ENCODE measurements around the gene SAMM50.
A peak's percentile ranks its signal among the peaks of the same experiment; 100 is the strongest.
"Not testable (repeated sequence)": the region's sequence is repeated elsewhere in the genome, so short reads cannot be mapped to it uniquely, and the experiment has no call there.

SAMM50 gene

GRCh38 chr22:44005524-44005923 lies 50.3 kb downstream of the SAMM50 start:
- H3K27me3 ChIP-seq (ENCODE audit: control insufficient read depth in 1 of 2, insufficient read depth in 2 of 2, low read length in 2 of 2), result no peaks in the 10 kb centered on the region
- no peaks in the 10 kb centered on the region for H3K36me3 ChIP-seq (ENCODE audit: insufficient read depth, low read length)
- no peak overlapping the region for H3K9ac ChIP-seq (ENCODE audit: low read length)
- no peaks in the 10 kb centered on the region for H3K4me1 ChIP-seq (ENCODE audit: insufficient read depth, low read length)
- no peak overlapping the region for H3K27ac ChIP-seq (ENCODE audit: low read depth, low read length)
- no peak overlapping the region for H3K4me3 ChIP-seq (ENCODE audit: low read depth in 1 of 2, low read length in 2 of 2)
- no peaks in the 10 kb centered on the region for H3K9me3 ChIP-seq (ENCODE audit: low read length)

GRCh38 chr22:44012162-44012561 lies 56.9 kb downstream of the SAMM50 start:
- H3K36me3 ChIP-seq (ENCODE audit: insufficient read depth, low read length), result no peaks in the 10 kb centered on the region
- H3K9ac ChIP-seq (ENCODE audit: low read length), result no peak overlapping the region
- no peaks in the 10 kb centered on the region for H3K4me1 ChIP-seq (ENCODE audit: insufficient read depth, low read length)
- no peak overlapping the region for H3K4me3 ChIP-seq (ENCODE audit: low read depth in 1 of 2, low read length in 2 of 2)
- no peak overlapping the region for H3K27ac ChIP-seq (ENCODE audit: low read depth, low read length)
- no peaks in the 10 kb centered on the region for H3K9me3 ChIP-seq (ENCODE audit: low read length)
- H3K27me3 ChIP-seq (ENCODE audit: control insufficient read depth in 1 of 2, insufficient read depth in 2 of 2, low read length in 2 of 2), result no peaks in the 10 kb centered on the region

- H3K36me3 ChIP-seq (ENCODE audit: insufficient read depth, low read length), result no peaks in the 10 kb centered on the region
- H3K9me3 ChIP-seq (ENCODE audit: low read length), result no peaks in the 10 kb centered on the region
- no peaks in the 10 kb centered on the region for H3K4me1 ChIP-seq (ENCODE audit: insufficient read depth, low read length)
- H3K27ac ChIP-seq (ENCODE audit: low read depth, low read length), result no peak overlapping the region
- no peak overlapping the region for H3K4me3 ChIP-seq (ENCODE audit: low read depth in 1 of 2, low read length in 2 of 2)
- no peak overlapping the region for H3K9ac ChIP-seq (ENCODE audit: low read length)
- no peaks in the 10 kb centered on the region for H3K27me3 ChIP-seq (ENCODE audit: control insufficient read depth in 1 of 2, insufficient read depth in 2 of 2, low read length in 2 of 2)
Measured at GRCh38 chr22:44012591-44012990, 57.3 kb downstream of the SAMM50 start.

GRCh38 chr22:44014241-44014640 lies 59.0 kb downstream of the SAMM50 start:
- Histone ChIP-seq H3K4me3 (ENCODE audit: low read depth in 1 of 2, low read length in 2 of 2) (no peak overlapping the region), H3K36me3 (ENCODE audit: insufficient read depth, low read length) (no peaks in the 10 kb centered on the region), H3K27ac (ENCODE audit: low read depth, low read length) (no peak overlapping the region), H3K4me1 (ENCODE audit: insufficient read depth, low read length) (no peaks in the 10 kb centered on the region), H3K9ac (ENCODE audit: low read length) (no peak overlapping the region), H3K27me3 (ENCODE audit: control insufficient read depth in 1 of 2, insufficient read depth in 2 of 2, low read length in 2 of 2) (no peaks in the 10 kb centered on the region), H3K9me3 (ENCODE audit: low read length) (no peaks in the 10 kb centered on the region)

GRCh38 chr22:44016586-44016985 lies 61.3 kb downstream of the SAMM50 start:
- H3K9me3 ChIP-seq (ENCODE audit: low read length); H3K36me3 ChIP-seq (ENCODE audit: insufficient read depth, low read length); H3K27ac ChIP-seq (ENCODE audit: low read depth, low read length); H3K9ac ChIP-seq (ENCODE audit: low read length); H3K4me3 ChIP-seq (ENCODE audit: low read depth in 1 of 2, low read length in 2 of 2); H3K4me1 ChIP-seq (ENCODE audit: insufficient read depth, low read length); H3K27me3 ChIP-seq (ENCODE audit: control insufficient read depth in 1 of 2, insufficient read depth in 2 of 2, low read length in 2 of 2): not testable (repeated sequence)

GRCh38 chr22:44018594-44018993 lies 63.4 kb downstream of the SAMM50 start:
- no peak overlapping the region for H3K4me3 ChIP-seq (ENCODE audit: low read depth in 1 of 2, low read length in 2 of 2)

GRCh38 chr22:44019416-44019815 lies 64.2 kb downstream of the SAMM50 start:
- Histone ChIP-seq H3K9ac (ENCODE audit: low read length) (no peak overlapping the region), H3K36me3 (ENCODE audit: insufficient read depth, low read length) (no peaks in the 10 kb centered on the region), H3K27ac (ENCODE audit: low read depth, low read length) (no peak overlapping the region), H3K4me3 (ENCODE audit: low read depth in 1 of 2, low read length in 2 of 2) (no peak overlapping the region), H3K4me1 (ENCODE audit: insufficient read depth, low read length) (no peaks in the 10 kb centered on the region), H3K9me3 (ENCODE audit: low read length) (no peaks in the 10 kb centered on the region), H3K27me3 (ENCODE audit: control insufficient read depth in 1 of 2, insufficient read depth in 2 of 2, low read length in 2 of 2) (no peaks in the 10 kb centered on the region)

More at GRCh38 chr22:44018594-44018993, 63.4 kb downstream of the SAMM50 start:
- Histone ChIP-seq H3K27me3 (ENCODE audit: control insufficient read depth in 1 of 2, insufficient read depth in 2 of 2, low read length in 2 of 2) (no peaks in the 10 kb centered on the region), H3K9me3 (ENCODE audit: low read length) (no peaks in the 10 kb centered on the region), H3K36me3 (ENCODE audit: insufficient read depth, low read length) (no peaks in the 10 kb centered on the region), H3K9ac (ENCODE audit: low read length) (no peak overlapping the region), H3K4me1 (ENCODE audit: insufficient read depth, low read length) (no peaks in the 10 kb centered on the region), H3K27ac (ENCODE audit: low read depth, low read length) (no peak overlapping the region)

GRCh38 chr22:44019846-44020245 lies 64.6 kb downstream of the SAMM50 start:
- H3K36me3 ChIP-seq (ENCODE audit: insufficient read depth, low read length), result no peaks in the 10 kb centered on the region
- no peak overlapping the region for H3K4me3 ChIP-seq (ENCODE audit: low read depth in 1 of 2, low read length in 2 of 2)
- H3K4me1 ChIP-seq (ENCODE audit: insufficient read depth, low read length), result no peaks in the 10 kb centered on the region
- H3K9ac ChIP-seq (ENCODE audit: low read length), result no peak overlapping the region
- H3K9me3 ChIP-seq (ENCODE audit: low read length), result no peaks in the 10 kb centered on the region
- H3K27me3 ChIP-seq (ENCODE audit: control insufficient read depth in 1 of 2, insufficient read depth in 2 of 2, low read length in 2 of 2), result no peaks in the 10 kb centered on the region
- H3K27ac ChIP-seq (ENCODE audit: low read depth, low read length), result no peak overlapping the region

- Histone ChIP-seq H3K27me3 (ENCODE audit: control insufficient read depth in 1 of 2, insufficient read depth in 2 of 2, low read length in 2 of 2) (no peaks in the 10 kb centered on the region), H3K27ac (ENCODE audit: low read depth, low read length) (no peak overlapping the region), H3K4me3 (ENCODE audit: low read depth in 1 of 2, low read length in 2 of 2) (no peak overlapping the region), H3K4me1 (ENCODE audit: insufficient read depth, low read length) (peaks cover 10% of the 10 kb centered on the region), H3K36me3 (ENCODE audit: insufficient read depth, low read length) (no peaks in the 10 kb centered on the region), H3K9ac (ENCODE audit: low read length) (no peak overlapping the region), H3K9me3 (ENCODE audit: low read length) (no peaks in the 10 kb centered on the region)
Measured at GRCh38 chr22:44020981-44021380, 65.7 kb downstream of the SAMM50 start.

- Histone ChIP-seq H3K9ac (ENCODE audit: low read length) (peak overlapping the region; percentile 44), H3K36me3 (ENCODE audit: insufficient read depth, low read length) (no peaks in the 10 kb centered on the region), H3K4me3 (ENCODE audit: low read depth in 1 of 2, low read length in 2 of 2) (peak overlapping the region; percentile 53 to 77), H3K9me3 (ENCODE audit: low read length) (no peaks in the 10 kb centered on the region), H3K4me1 (ENCODE audit: insufficient read depth, low read length) (peaks cover 10% of the 10 kb centered on the region), H3K27ac (ENCODE audit: low read depth, low read length) (peak overlapping the region; percentile 76), H3K27me3 (ENCODE audit: control insufficient read depth in 1 of 2, insufficient read depth in 2 of 2, low read length in 2 of 2) (no peaks in the 10 kb centered on the region)
Measured at GRCh38 chr22:44023404-44024287, 68.4 kb downstream of the SAMM50 start.

- Histone ChIP-seq H3K27me3 (ENCODE audit: control insufficient read depth in 1 of 2, insufficient read depth in 2 of 2, low read length in 2 of 2) (no peaks in the 10 kb centered on the region), H3K27ac (ENCODE audit: low read depth, low read length) (peak within 1 kb of the TSS; percentile 76), H3K9ac (ENCODE audit: low read length) (peak within 1 kb of the TSS; percentile 44), H3K36me3 (ENCODE audit: insufficient read depth, low read length) (no peaks in the 10 kb centered on the region), H3K4me1 (ENCODE audit: insufficient read depth, low read length) (peaks cover 10% of the 10 kb centered on the region), H3K9me3 (ENCODE audit: low read length) (no peaks in the 10 kb centered on the region), H3K4me3 (ENCODE audit: low read depth in 1 of 2, low read length in 2 of 2) (peak within 1 kb of the TSS; percentile 53 to 77)
Measured at GRCh38 chr22:44024288-44024921, 69.2 kb downstream of the SAMM50 start, which contains the start of gene PARVB. Gene PARVB, plus strand, starts transcription at chr22:44024302. Its CDS starts 38 bp downstream, at chr22:44024340.

Data from muscle layer of colon (tissue), 2 donors.